A549 treated with dexamethasone at 1 μM for 4 hours (cell line): ENCODE measurements around the gene USP31. TPM values are rescaled to one million over a fixed set of nuclear protein-coding genes. Genes with fewer than 3 reads are reported as not detected.

Source experiments
- total RNA-seq: library from RNA; stranded (reverse); fragments of 200-300 nt; extraction: Qiagen RNA extraction; gene quantifications from 5 replicates; pipeline ENCODE4 v1.2.3, GENCODE V29; 2022

USP31 gene, protein sequence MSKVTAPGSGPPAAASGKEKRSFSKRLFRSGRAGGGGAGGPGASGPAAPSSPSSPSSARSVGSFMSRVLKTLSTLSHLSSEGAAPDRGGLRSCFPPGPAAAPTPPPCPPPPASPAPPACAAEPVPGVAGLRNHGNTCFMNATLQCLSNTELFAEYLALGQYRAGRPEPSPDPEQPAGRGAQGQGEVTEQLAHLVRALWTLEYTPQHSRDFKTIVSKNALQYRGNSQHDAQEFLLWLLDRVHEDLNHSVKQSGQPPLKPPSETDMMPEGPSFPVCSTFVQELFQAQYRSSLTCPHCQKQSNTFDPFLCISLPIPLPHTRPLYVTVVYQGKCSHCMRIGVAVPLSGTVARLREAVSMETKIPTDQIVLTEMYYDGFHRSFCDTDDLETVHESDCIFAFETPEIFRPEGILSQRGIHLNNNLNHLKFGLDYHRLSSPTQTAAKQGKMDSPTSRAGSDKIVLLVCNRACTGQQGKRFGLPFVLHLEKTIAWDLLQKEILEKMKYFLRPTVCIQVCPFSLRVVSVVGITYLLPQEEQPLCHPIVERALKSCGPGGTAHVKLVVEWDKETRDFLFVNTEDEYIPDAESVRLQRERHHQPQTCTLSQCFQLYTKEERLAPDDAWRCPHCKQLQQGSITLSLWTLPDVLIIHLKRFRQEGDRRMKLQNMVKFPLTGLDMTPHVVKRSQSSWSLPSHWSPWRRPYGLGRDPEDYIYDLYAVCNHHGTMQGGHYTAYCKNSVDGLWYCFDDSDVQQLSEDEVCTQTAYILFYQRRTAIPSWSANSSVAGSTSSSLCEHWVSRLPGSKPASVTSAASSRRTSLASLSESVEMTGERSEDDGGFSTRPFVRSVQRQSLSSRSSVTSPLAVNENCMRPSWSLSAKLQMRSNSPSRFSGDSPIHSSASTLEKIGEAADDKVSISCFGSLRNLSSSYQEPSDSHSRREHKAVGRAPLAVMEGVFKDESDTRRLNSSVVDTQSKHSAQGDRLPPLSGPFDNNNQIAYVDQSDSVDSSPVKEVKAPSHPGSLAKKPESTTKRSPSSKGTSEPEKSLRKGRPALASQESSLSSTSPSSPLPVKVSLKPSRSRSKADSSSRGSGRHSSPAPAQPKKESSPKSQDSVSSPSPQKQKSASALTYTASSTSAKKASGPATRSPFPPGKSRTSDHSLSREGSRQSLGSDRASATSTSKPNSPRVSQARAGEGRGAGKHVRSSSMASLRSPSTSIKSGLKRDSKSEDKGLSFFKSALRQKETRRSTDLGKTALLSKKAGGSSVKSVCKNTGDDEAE (N-terminal part only)
- 11.9 to 18.9 TPM (median 17.3 TPM) in 5 replicates for total RNA-seq

GRCh38 chr16:23149267-23149992 is at the start of gene USP31:
Gene USP31, minus strand, starts transcription at chr16:23149452. Its CDS starts 182 bp downstream, at chr16:23149270.

DNA sequence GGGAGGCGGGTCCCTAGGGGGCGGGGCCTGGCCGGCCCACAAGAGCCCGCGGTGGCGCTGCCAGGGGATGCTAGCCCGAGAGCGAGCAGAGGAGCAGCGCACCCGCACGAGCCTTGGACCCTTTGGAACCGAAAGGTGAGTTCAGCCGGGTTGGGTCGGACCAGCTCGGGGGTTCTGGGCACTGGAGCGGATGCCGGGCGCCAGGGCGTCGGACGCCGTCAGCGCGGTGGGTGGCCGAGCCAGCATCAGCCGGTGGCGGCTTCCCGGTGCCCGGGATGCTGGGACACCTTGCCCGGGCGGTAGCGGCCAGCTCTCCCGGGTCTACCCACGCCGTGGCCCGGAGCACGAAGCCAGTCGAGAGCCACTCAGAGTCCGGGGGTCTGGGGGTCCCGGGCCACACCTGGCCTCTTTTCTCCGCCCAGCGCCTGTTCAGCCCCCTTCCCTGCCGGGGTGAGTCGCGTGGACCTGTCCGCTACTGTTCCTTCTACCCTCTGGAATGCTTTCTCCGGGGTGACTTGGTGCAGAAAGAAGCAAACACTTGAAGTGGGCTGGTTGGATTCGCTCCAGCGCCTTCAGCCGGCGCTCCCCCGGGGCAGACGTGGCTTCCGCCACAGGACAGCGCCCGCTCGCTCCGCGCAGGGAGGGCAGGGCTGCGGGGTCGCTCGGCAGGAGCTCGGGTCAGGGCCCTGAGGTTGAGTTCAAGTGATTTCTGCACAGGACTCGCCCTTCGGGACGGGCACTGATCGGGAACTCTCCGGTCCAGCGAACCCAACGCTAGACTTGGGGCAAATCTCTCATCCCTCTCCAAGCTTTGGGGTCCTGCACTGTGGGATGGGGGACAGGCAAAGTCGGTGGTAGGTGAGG is 33.7 kb upstream of the USP31 start, which contains the start of gene SCNN1G:
SCNN1G (plus strand) TSS at position 67 of the 864 bp plus-strand sequence. CDS start 3,527 bp downstream, outside the sequence.

Other genes starting within 250 kb of the USP31 start
- gene SCNN1G, start 33.3 kb upstream of the USP31 start, total RNA-seq = 2.3 to 3.3 TPM (median 3.1 TPM) in 5 replicates
- gene SCNN1B, start 152.8 kb upstream of the USP31 start, total RNA-seq = 0.50 to 0.86 TPM (median 0.67 TPM) in 5 replicates